ENCODE data around the gene BRF1.
A peak's percentile ranks its signal among the peaks of the same experiment; 100 is the strongest.

BRF1 gene

DNA sequence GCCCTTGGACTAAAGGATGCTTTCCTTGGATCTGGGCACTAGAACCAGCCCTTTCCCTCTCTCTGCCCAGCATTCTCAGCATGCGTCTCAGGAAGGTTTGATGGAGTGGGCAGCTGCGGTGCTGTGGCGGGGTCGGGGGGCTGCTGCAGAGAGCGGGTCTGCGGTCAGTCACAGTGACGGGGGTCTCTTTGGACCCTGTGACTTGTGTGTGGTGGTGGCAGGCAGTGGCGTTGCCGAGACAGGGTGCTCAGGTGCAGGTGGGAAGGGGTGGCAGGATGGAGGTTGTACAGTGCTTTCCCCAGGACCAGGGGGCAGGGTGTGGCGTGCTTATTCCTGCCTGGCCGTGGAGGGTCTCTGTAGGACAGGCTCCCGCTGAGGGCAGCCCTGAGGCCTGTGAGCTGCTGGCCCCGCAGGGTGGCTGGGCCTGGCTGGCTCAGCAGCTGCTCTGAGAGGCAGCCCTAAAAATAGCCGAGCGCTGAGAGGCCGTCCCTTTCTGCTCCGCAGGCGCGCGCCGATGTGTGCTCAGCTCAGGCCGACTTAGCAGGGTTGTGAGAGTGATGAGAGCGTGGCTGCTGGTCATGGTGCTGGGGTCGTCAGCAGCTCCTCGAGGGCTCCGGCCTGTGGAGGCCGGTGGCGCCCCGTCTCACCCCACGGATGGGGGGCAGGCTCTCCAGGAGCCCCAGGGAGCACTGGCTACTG lies 23.4 kb upstream of the BRF1 start:
- Histone ChIP-seq H3K4me1 (ENCODE audit: insufficient read depth, low read length) (peaks cover 21% of the 10 kb centered on the region; the same call in 1 of the 2 replicates), H3K4me3 (ENCODE audit: low read length) (no peak overlapping the region), H3K9ac (ENCODE audit: low read depth, low read length) (no peak overlapping the region), H3K27me3 (ENCODE audit: insufficient read depth, low read length) (no peaks in the 10 kb centered on the region), H3K27ac (ENCODE audit: low read length) (no peak overlapping the region), H3K9me3 (ENCODE audit: insufficient read depth, low read depth, low read length) (no peaks in the 10 kb centered on the region), H3K36me3 (ENCODE audit: insufficient read depth, low read depth, low read length) (no peaks in the 10 kb centered on the region)

DNA sequence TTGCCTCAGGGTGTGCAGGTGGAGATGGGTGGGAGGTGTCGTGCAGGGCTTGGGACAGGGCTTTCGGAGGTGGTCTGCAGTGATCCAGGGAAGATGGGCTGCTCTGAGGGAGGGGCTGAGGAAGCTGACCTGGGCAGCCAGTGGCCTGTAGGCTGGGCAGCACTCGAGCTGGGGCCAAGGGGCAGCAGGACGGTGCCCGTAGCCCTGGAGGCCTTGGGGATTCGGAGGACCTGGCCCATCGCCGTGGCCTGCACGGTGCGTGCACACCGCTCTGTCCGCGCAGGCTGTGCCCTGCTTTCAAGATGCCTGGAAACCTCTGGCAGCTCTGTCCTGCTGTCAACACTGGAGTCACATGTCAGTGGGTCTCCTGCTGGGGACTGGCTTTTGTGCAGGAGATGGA lies 22.9 kb upstream of the BRF1 start:
- Histone ChIP-seq H3K27ac (ENCODE audit: low read length) (no peak overlapping the region), H3K27me3 (ENCODE audit: insufficient read depth, low read length) (no peaks in the 10 kb centered on the region), H3K9me3 (ENCODE audit: insufficient read depth, low read depth, low read length) (no peaks in the 10 kb centered on the region), H3K36me3 (ENCODE audit: insufficient read depth, low read depth, low read length) (no peaks in the 10 kb centered on the region), H3K4me3 (ENCODE audit: low read length) (no peak overlapping the region), H3K9ac (ENCODE audit: low read depth, low read length) (no peak overlapping the region), H3K4me1 (ENCODE audit: insufficient read depth, low read length) (peaks cover 21% of the 10 kb centered on the region; the same call in 1 of the 2 replicates)

DNA sequence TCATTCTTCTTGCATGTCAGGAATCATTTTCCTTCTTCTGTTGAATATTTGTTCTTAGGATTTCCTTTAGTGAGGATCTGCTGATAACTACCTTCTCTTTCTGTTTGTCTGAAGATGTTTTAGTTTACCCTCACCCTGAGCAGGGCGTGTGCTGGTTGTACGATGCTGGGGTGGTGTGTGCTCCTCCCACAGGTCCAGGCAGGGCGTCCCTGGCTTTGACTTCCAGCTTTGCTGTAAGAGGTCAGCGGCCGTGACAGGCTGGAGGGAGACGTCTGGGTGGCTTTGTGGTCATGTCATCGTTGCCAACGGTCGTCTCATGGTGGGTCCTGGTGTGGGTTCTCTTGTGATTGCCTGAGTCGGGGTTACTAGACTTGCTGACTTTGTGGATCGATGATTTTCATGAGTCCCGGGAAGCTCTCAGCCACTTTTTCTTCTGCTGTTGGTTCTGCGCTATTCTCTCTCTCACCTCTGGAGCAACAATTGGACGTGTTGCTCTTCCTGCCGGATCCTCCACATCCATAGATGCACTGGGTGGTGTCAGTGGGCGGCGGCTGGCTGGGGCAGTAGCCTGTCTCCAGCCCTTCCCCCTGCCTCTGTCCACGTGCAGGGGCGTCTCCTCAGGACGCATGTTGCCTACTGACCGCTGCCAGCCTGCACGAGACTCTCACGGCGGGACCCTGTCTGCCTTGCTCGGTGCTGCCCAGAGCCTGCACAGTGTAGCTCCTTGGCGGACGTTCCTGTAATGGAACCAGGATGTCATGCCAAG lies 22.2 kb upstream of the BRF1 start:
- H3K27ac ChIP-seq (ENCODE audit: low read length), result no peak overlapping the region
- H3K4me1 ChIP-seq (ENCODE audit: insufficient read depth, low read length), result peaks cover 16% of the 10 kb centered on the region; the same call in 1 of the 2 replicates
- no peak overlapping the region for H3K9ac ChIP-seq (ENCODE audit: low read depth, low read length)

DNA sequence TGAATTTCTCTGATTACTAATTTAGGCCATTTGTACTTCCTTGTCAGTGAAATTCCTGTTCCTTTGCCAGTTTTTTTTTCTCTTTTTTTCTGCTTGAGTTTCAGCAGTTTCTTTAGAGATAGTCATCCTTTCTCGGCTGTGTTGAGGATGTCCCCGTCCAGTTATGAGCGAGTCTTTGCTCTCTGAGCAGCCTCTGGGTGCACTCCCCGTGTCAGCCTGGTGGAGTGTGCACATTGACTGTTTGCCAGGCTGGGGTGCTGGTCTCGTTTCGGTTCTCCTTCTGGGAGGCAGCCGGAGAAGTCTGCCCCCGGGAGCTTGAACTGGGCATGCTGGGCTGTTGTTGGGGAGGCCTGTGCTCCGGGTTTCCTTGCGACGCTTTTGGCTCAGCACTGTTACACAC lies 16.7 kb upstream of the BRF1 start:
- H3K9ac ChIP-seq (ENCODE audit: low read depth, low read length), result no peak overlapping the region
- no peak overlapping the region for H3K27ac ChIP-seq (ENCODE audit: low read length)

More for the DNA sequence above, 22.2 kb upstream of the BRF1 start:
- H3K4me3 ChIP-seq (ENCODE audit: low read length), result no peak overlapping the region
- H3K27me3 ChIP-seq (ENCODE audit: insufficient read depth, low read length), result no peaks in the 10 kb centered on the region
- no peaks in the 10 kb centered on the region for H3K36me3 ChIP-seq (ENCODE audit: insufficient read depth, low read depth, low read length)
- no peaks in the 10 kb centered on the region for H3K9me3 ChIP-seq (ENCODE audit: insufficient read depth, low read depth, low read length)

DNA sequence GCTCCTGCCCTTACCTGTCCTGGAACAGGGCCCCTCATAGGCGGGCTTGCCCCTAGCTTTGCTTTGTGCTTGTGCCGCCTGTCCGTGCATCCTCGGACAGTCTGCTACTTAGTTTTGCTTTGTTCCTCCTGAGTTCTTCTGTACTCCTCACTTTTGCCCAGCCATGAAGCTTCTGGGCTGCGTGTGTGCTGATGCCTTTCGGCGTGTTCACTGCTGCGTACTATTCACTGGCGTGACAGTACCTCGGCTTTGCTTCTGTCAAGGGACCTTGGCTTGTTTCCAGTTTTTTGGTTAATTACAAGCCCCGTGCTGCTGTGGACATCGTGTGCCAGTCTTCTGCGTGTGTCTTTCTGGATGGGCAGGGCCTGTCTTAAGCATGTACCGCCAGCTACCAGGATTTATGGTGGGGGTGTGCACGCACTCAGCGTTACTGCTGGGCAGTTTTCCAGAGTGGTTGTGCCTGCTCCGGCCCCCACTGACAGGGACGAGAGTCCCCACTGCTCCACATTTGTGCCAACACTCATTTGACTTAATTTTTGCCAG lies 16.2 kb upstream of the BRF1 start:
- Histone ChIP-seq H3K36me3 (ENCODE audit: insufficient read depth, low read depth, low read length) (no peaks in the 10 kb centered on the region), H3K27me3 (ENCODE audit: insufficient read depth, low read length) (peaks cover 7% of the 10 kb centered on the region; the same call in 1 of the 2 replicates), H3K9me3 (ENCODE audit: insufficient read depth, low read depth, low read length) (no peaks in the 10 kb centered on the region), H3K9ac (ENCODE audit: low read depth, low read length) (no peak overlapping the region), H3K4me3 (ENCODE audit: low read length) (no peak overlapping the region), H3K4me1 (ENCODE audit: insufficient read depth, low read length) (peaks cover 3% of the 10 kb centered on the region; the same call in 1 of the 2 replicates), H3K27ac (ENCODE audit: low read length) (no peak overlapping the region)

More for the DNA sequence above, 16.7 kb upstream of the BRF1 start:
- H3K9me3 ChIP-seq (ENCODE audit: insufficient read depth, low read depth, low read length), result no peaks in the 10 kb centered on the region
- no peaks in the 10 kb centered on the region for H3K36me3 ChIP-seq (ENCODE audit: insufficient read depth, low read depth, low read length)
- H3K4me1 ChIP-seq (ENCODE audit: insufficient read depth, low read length), result peaks cover 3% of the 10 kb centered on the region; the same call in 1 of the 2 replicates
- peaks cover 7% of the 10 kb centered on the region; the same call in 1 of the 2 replicates for H3K27me3 ChIP-seq (ENCODE audit: insufficient read depth, low read length)
- no peak overlapping the region for H3K4me3 ChIP-seq (ENCODE audit: low read length)

DNA sequence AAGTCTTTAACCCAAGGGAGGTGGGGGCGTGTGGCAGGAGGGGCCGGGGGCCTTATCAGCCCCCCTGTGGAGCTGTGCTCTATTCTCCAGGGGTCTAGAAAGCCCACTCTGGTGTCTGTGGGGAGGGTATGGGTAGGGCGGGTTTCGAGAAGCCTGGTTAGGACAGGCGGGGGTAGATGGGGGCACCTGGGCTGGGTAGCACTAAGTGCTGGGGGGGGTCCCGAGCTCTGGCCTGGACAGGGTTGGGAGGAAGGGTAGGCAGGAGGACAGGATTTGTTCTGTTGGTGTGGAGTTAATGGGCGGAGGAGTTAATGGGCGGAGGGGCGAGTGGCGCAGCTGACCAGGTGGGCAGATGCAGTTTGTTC lies 15.8 kb upstream of the BRF1 start:
- H3K4me1 ChIP-seq (ENCODE audit: insufficient read depth, low read length), result peaks cover 7% of the 10 kb centered on the region; the same call in 1 of the 2 replicates
- no peak overlapping the region for H3K9ac ChIP-seq (ENCODE audit: low read depth, low read length)

DNA sequence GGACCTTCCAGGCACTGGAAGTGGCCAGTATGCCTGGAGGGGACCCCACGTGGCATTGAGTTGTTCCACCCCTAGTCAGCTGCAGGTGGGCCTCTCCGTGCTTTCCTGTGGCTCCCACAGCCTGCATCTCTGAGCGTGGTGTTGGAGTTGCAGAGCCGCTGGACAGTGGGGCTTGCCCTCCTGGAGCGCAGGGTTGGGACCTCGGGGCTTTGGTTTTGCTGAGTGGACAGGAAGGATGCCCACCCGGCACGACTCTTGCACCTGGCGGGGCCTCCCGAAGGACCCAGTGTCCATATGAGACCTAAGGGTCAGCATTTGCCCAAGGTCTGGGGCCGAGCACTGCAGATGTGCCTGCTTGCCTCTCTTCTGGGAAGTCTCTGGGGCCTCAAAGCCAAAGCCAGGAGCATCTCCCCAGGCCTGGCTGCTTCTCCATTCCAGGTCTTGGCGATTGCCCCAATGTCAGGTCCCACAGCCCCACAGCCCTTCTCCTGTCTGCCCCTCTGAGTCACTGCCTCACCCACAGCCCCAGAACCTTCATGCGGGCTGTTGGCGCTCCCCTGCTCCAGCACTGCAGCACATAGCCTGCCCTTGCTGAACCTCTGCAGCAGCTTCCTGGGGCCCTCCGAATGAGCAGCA lies 15.3 kb upstream of the BRF1 start:
- H3K9ac ChIP-seq (ENCODE audit: low read depth, low read length), result no peak overlapping the region

More for the DNA sequence above, 15.8 kb upstream of the BRF1 start:
- Histone ChIP-seq H3K27me3 (ENCODE audit: insufficient read depth, low read length) (peaks cover 7% of the 10 kb centered on the region; the same call in 1 of the 2 replicates), H3K27ac (ENCODE audit: low read length) (no peak overlapping the region), H3K9me3 (ENCODE audit: insufficient read depth, low read depth, low read length) (no peaks in the 10 kb centered on the region), H3K36me3 (ENCODE audit: insufficient read depth, low read depth, low read length) (no peaks in the 10 kb centered on the region), H3K4me3 (ENCODE audit: low read length) (no peak overlapping the region)

DNA sequence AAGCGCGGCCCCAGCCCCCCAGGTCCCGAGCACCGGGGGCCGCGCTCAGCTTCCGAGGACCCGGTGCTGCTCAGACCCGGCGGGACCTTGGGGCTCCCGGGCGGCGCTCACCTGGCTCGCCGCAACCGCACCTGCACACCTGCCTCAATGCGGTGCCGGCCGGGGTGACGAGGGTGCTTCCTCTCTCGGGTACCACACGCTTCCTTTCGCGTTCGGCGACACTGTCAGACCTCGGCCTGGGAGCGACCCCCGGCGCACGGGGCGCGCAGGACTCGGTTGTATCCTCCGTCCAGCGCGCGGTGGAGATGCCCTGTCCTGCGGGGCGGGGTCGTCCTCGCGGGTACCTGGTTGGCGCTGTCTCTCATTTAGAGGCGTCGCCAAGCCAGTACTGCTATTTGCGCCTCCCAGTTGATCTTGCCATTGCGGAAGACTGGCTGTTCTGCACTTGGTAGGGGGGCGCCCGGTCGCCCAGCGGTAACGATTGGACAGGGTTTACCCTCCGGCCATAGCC lies 14.5 kb upstream of the BRF1 start:
- peaks cover 7% of the 10 kb centered on the region; the same call in 1 of the 2 replicates for H3K27me3 ChIP-seq (ENCODE audit: insufficient read depth, low read length)
- no peak overlapping the region for H3K9ac ChIP-seq (ENCODE audit: low read depth, low read length)
- no peaks in the 10 kb centered on the region for H3K9me3 ChIP-seq (ENCODE audit: insufficient read depth, low read depth, low read length)
- H3K27ac ChIP-seq (ENCODE audit: low read length), result no peak overlapping the region
- H3K4me1 ChIP-seq (ENCODE audit: insufficient read depth, low read length), result peaks cover 8% of the 10 kb centered on the region; the same call in 1 of the 2 replicates
- no peaks in the 10 kb centered on the region for H3K36me3 ChIP-seq (ENCODE audit: insufficient read depth, low read depth, low read length)
- peak overlapping the region; percentile 63 for H3K4me3 ChIP-seq (ENCODE audit: low read length)

More for the DNA sequence above, 15.3 kb upstream of the BRF1 start:
- Histone ChIP-seq H3K36me3 (ENCODE audit: insufficient read depth, low read depth, low read length) (no peaks in the 10 kb centered on the region), H3K4me1 (ENCODE audit: insufficient read depth, low read length) (peaks cover 8% of the 10 kb centered on the region; the same call in 1 of the 2 replicates), H3K9me3 (ENCODE audit: insufficient read depth, low read depth, low read length) (no peaks in the 10 kb centered on the region), H3K4me3 (ENCODE audit: low read length) (peak overlapping the region; percentile 63), H3K27me3 (ENCODE audit: insufficient read depth, low read length) (peaks cover 7% of the 10 kb centered on the region; the same call in 1 of the 2 replicates), H3K27ac (ENCODE audit: low read length) (no peak overlapping the region)

DNA sequence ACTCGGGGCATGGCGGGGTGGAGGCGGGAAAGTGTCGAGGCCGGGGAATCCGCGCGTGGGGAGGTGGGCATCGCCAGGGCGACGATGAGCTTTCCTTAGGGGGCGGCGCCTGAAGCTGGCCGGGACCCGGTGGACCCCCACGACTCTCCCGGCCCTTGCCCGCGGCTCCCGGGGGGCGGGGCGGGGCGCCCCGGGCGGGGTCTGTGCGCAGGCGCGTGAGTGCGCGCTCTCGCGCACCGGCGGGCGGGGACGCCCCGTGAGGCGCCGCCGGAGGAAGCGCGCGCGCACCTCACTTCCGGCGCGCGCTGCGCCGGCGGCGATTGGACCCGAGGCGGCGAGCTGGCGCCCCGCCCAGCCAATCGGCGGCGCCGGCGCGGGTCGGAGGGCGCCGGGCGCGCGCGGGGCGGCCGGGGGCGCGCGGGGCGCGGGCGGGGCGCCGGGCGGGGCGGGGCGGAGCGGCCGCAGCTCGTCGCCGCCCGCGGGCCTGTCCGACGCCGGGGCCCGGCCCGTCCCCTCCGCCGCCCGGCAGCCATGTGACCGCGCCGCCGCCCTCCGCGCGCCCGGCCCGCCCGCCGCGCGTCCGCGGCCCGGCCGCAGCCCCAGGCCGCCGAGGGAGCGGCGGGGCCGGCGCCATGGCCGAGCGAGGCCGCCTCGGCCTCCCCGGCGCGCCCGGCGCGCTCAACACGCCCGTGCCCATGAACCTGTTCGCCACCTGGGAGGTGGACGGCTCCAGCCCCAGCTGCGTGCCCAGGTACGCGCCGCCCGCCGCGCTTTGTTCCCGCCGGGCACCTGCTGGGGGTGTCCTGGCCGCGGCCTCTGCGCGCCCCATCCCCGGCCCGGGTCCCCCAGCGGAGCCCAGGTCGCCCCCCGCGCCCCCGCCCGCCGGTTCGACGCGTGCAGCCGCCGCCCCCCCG lies 13.7 kb upstream of the BRF1 start, which contains the start of gene PACS2:
PACS2 (plus strand) TSS at position 462 of the 914 bp plus-strand sequence; CDS start at position 633, 171 bp downstream.
- H3K36me3 ChIP-seq (ENCODE audit: insufficient read depth, low read depth, low read length), result no peaks in the 10 kb centered on the region
- H3K9ac ChIP-seq (ENCODE audit: low read depth, low read length), result peak within 1 kb of the TSS; percentile 63; the same call in 1 of the 2 replicates
- H3K27ac ChIP-seq (ENCODE audit: low read length), result no peak within 1 kb of the TSS
- H3K9me3 ChIP-seq (ENCODE audit: insufficient read depth, low read depth, low read length), result no peaks in the 10 kb centered on the region
- H3K27me3 ChIP-seq (ENCODE audit: insufficient read depth, low read length), result peaks cover 7% of the 10 kb centered on the region; the same call in 1 of the 2 replicates
- peak within 1 kb of the TSS; percentile 64 for H3K4me3 ChIP-seq (ENCODE audit: low read length)
- peaks cover 8% of the 10 kb centered on the region; the same call in 1 of the 2 replicates for H3K4me1 ChIP-seq (ENCODE audit: insufficient read depth, low read length)

Measured in iPS-20b (cell line).